GM19397 (cell line): ENCODE results near the gene DCTN5.

Experiments used
- ATAC-seq: cut with Tn5 transposase; IDR thresholded peaks from one replicate; pipeline ENCODE4 v1.9.1; 2021; ENCODE audit warnings: mild to moderate bottlenecking, moderate library complexity; ENCODE audit not compliant: unreplicated experiment

The DCTN5 gene

DNA sequence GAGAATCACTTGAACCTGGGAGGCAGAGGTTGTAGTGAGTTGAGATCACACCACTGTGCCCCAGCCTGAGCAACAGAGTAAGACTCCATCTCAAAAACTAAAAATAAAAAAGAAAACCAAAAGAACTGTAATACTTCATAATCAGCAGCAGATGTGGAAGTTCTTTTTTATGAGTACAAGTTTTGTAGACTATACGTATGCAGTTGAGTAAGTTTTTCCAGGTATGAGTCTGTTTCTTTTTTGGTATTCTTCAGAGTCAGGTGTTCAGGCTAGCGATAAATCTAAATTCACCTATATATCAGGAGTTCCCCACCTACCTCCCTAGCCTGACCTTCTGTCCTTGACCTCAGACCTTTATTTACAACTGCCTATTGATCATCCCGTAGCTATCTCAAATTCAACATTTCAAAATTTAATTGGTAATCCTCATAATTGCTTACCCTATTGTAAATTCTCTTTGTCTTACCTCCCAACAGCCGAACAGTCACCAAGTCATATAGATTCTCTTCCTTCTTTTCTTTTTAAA lies 10.7 kb downstream of the DCTN5 start:
- ATAC-seq = no peak

DNA sequence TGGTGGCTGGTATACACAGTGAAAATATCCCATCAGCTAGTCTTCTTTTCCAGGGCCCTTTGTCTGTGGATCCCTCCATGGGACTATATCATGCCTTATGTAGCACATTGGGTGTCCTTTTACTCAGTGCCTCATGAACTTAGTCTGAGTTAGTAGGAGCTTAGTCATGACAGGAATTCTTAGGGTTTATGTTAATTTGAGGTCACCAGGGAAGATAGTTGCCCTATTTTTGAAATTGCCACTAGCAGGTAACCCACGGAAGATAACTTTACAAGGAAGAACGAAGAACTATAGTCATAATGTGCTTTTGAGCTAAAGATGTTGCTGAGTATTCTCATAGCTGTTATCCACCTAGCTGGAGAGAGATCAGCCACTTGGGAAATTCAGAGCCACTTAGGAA lies 22.7 kb downstream of the DCTN5 start:
- no peak for ATAC-seq

DNA sequence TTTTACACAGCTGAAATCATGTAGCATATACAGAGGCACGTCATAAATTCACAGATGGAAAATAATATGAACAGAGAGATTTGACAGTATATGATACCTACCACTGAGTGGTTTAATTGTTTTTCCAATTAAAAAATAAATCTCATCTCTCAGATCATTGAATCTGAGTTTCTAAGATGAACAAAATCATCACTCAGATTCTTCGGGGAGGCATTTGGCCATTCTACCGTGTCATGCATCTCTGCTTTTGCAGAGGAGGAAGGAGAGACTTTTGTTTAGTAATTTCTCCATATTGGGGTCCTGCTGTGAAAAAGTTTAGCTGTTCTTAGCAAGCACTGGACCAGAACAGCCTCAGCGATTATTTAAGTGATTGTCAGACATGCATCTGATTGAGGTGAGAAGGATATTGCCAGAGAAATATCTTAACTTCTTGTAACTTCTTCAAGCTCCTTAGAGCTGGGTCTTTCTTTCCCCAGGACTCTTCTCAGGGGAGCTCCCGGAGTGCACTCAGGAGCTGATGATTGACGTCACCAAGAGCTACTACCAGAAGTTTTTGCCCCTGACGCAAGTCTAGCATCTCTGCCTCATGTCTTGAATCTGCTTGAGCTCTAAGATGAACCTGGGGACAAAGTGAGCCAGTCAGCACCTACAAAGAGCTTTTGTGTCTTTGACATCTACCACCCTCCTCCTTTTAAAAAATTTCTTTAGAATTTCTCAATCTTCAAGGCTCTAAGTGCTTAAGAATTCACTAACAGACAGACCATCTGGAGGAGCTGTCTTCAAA lies 25.5 kb downstream of the DCTN5 start:
- no peak for ATAC-seq

DNA sequence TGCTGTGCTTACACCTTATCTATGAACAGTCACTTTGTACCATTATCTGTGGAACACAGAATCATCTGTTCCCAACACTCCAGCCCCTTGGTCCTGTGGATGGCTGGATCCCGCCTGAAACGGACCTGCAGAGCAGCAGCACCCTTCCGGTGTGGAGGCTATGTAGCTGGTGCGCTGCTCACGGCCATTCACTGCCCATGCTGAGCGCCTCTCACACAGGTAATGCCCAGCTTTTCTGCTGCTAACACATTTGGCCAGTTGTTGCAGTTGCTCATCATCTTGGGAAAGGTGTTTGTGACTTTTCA lies 26.0 kb downstream of the DCTN5 start:
- no peak for ATAC-seq

DNA sequence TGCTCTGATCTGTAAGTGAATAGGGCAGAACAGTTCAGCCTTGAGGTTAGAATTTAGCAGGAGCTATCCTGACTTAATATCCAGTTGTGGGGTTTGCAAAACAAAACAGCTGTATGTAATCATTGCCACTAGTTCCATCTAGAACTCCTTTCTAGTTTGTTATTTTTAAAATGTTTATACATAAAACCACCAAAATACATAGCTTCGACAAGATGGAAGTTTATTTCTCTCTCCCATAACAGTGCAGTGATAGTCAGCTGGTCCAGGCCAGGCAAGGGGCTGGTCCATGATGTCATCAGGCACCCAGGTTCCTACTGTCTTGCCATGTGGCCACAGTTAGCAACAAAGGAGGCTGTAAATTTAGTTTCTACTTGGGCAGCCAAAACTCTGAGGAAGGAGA lies 27.0 kb downstream of the DCTN5 start:
- ATAC-seq = no peak

DNA sequence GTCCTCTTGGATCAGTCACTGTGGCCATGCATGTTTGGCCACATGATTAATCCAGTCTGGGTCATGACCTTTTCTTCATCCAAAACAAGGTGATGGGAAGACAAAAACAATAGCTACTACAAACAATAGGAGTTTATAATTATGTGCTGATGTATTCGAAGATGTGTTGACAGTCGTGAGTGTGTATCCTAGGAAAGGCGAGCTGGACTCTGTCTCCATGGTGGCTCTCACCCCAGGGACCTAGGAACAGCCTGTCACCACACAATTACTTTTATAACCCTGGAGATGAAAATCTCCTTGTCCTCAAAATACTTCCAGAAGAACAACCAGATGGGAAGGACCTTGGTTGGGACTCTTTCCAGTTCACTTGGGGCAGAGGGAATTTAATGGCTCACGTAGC lies 27.6 kb downstream of the DCTN5 start:
- ATAC-seq = no peak

DNA sequence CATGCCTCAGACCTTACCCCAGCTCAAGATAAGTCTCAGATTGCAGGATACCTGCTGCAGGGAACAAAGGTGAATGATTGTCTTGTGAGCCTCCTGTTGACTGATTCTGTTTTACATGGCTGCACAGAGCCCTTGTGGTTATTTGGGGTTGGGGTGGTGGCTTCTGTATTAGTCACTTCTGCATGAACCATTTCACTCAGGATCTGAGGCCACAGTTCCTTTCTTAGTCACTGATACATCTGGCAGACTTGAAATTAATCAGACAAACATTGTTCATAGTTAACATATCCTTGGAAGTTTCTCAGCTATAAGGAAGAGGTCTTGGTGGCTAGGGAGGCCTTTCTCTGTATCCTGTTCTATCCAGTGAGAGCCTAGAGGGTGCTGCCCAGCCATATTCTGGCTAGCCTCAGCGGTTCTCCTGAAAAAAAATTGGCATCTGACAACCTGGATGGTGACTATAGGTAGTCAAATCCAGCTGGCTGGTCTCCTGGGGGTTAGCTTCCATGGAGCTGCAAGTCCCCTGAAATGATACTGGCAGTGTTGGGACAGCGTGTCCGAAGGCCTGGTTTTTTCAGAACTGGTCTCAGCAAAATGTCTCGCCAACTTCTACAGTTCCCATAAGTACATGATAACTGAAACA lies 29.0 kb downstream of the DCTN5 start:
- ATAC-seq = peak; percentile 80

DNA sequence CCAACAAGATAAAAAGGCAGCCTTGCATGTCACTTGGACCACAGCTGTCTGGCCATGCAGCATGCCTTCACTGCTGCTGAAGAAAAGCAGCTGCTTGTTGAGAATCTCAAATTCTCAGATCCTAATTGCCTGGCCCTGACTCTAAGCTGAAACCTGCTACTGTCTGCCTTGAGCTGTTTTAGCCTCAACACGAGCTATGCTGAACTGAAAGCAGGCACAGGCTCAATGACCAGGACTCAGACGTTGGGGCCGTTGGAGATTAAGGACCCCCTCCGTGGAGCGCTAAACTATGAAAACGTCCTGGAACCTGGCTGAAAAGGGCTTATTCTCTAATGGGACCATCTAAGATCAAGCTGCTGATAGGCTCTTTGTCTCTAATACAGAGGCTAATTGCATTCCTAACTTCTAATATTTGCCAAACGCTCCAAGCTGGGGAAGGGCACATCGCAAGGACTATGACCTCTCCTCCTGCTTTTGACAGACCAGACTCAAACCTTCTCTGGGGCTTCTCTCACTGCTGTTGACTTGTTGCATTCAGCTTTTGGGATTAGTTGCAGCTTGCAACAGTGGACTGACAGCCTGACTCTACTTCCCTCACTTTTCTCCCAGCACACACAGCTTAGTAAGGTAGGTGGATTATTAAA lies 32.8 kb downstream of the DCTN5 start:
- no peak for ATAC-seq

DNA sequence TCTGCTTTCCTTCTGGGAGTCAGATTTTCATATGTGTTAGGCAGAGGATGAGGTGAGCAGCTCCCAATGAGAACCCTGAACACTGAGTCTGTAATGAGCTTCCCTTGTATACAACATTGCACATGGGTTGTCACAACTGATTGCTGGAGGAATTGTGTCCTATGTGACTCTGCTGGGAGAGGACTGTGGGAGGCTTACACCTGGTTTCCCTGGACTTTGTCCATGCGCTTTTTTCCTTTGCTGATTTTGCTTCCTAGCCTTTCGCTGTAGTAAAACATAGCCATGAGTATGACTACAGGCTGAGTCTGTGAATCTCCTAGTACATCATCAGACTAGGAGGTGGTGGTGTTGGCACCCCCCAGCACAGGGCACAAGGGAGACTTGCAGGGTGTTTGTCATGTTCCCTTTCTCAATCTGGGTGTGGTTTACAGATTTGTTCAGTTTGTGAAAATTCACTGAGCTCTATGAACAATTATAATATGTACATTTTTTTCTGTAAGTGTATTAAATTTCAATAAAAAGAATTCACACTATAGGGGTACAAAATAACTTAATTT lies 35.7 kb downstream of the DCTN5 start:
- no peak for ATAC-seq

DNA sequence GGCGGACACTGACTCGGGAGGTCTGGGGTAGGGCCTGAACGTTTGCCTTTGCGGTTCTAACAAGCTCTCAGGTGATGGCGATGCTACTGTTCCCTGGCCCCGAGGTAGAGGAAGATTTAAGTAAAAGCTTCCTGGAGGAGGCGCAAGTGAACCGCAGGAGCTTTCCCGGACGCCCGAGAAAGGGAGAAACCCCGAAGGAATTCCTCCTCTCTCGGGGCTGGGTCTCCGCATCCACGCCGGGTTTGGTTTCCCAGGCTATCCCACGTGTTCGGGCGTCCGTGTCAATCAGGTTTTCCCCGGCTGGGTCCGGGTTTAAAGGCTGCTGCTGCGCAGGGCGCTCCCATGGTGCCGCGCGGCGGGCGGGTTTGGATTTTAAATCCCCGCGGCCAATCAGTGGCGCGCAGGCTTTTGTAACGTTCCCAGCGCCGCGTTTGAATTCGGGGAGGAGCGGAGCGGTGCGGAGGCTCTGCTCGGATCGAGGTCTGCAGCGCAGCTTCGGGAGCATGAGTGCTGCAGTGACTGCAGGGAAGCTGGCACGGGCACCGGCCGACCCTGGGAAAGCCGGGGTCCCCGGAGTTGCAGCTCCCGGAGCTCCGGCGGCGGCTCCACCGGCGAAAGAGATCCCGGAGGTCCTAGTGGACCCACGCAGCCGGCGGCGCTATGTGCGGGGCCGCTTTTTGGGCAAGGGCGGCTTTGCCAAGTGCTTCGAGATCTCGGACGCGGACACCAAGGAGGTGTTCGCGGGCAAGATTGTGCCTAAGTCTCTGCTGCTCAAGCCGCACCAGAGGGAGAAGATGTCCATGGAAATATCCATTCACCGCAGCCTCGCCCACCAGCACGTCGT lies 37.4 kb downstream of the DCTN5 start, which contains the start of gene PLK1:
TSS of gene PLK1 (plus strand) at position 460 of the 844 bp plus-strand sequence. CDS start at position 504, 44 bp downstream.
- peak; percentile 82 for ATAC-seq

DNA sequence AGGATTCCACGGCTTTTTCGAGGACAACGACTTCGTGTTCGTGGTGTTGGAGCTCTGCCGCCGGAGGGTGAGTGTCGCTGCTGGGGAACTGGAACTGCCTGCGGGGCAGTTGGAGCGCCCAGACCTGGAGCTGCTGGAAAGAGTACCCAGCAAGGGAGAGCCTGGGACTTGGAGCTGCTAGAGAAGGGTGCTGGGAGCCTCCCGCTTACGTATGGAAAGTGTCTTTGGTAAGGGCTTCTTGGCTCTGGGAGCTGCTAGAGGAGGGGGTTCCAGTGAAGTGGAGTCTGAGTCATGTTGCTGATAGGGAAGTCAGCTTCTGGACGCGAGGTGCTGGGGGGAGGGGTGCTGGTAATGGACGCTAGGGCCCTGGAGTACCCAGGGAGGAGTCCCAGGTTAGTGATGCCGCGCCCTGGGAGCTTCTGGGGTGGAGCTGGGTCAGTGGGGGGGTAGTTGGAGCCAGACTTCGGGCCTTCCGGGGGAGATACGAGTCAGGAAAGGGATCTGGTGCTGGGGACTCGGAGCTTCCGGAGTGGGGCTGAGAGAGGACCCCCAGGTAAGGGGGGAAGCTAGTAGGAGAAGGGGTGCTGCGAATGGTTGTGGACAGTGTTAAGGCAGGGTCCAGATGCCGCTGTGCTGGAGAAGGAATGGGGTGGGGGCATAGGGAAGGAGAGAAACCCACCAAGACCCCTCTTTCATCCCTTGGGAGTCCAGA lies 38.2 kb downstream of the DCTN5 start:
- ATAC-seq = no peak

DNA sequence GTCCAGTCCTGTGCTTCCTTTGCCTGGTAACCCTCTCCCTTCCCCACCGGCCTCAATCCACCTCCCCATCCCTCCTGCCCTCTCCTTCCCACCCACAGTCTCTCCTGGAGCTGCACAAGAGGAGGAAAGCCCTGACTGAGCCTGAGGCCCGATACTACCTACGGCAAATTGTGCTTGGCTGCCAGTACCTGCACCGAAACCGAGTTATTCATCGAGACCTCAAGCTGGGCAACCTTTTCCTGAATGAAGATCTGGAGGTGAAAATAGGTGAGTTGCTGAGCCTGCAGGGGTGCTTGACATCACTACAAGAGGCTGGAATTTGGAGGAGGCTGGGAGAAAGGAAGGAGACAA lies 38.7 kb downstream of the DCTN5 start:
- ATAC-seq = no peak

DNA sequence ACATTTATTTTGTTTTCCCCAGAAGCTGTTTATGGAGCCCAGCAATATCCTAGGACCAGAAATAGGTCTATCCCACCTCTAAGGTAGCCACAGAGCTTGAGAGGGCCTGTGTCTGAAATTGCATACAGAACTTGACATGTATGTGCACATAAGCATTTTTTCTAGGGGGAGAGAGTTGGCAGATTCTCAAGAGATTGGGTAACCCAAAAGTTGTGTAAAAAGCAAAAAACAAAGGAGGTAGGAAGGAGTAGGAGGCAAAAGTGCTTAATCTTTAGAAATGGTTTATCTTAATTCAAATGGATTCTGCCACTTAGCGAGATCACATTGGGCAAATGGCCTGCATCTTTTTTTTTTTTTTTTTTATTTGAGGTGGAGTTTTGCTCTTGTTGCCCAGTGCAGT lies 40.9 kb downstream of the DCTN5 start:
- no peak for ATAC-seq

DNA sequence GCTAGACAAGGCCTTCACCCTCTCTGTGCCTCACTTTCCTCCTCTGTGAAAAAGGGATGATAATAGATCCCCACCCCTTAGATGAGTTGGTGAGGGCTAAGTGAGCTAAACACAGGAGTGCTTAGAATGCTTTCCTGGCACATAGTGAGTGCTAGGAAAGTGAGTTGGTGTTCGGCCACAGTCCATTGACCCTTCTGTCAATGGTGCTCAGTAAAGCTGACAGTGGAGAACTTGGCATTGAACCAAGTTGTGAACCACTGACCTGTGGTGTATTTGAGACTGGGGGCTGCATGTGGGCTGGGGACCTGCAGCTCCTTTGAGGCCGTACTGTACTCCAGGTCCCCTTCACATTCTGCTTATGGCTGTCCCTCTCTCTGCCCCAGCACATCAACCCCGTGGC lies 42.2 kb downstream of the DCTN5 start:
- ATAC-seq = no peak

DNA sequence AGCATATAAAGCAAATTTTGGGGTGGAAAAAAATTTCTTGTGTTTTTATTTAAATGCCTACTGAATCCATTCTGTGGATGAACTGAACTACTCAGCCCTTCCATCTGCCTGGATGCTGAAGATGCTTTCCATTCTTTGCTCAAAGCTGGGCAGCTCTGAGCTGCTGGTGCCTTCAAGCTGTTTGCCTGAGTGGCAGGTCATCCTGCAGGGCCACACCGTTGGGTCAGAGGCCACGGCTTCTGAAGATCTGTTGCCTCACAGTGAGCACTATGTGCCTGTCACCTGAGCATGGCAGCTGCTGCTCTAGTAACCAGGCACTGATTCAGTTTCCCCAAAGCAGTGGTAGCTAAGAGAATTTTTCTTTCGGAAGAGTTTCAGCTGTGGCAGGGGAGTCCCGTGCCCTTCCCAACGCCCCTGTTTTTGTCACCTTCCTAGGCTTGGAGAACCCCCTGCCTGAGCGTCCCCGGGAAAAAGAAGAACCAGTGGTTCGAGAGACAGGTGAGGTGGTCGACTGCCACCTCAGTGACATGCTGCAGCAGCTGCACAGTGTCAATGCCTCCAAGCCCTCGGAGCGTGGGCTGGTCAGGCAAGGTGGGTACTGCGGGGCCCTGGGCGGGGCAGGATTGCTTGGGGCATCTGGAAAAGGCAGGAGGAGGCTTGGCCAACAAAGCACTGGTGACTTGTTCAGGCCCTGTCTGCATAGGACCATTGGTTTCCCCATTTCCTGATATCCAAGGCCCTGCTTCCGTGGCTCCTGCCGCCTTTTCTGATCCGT lies 46.0 kb downstream of the DCTN5 start:
- ATAC-seq = no peak

DNA sequence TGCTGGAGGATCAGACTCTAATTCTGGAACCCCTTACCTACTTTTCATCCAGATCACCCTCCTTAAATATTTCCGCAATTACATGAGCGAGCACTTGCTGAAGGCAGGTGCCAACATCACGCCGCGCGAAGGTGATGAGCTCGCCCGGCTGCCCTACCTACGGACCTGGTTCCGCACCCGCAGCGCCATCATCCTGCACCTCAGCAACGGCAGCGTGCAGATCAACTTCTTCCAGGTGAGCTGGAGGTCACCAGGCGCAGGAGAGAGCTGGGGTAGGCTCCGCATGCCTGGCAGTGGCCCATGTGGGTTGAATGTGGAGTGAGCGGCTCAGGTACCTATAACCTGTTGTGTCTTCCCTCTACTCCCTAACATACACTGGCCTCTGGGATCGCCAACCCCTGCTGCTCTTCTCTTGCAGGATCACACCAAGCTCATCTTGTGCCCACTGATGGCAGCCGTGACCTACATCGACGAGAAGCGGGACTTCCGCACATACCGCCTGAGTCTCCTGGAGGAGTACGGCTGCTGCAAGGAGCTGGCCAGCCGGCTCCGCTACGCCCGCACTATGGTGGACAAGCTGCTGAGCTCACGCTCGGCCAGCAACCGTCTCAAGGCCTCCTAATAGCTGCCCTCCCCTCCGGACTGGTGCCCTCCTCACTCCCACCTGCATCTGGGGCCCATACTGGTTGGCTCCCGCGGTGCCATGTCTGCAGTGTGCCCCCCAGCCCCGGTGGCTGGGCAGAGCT lies 48.3 kb downstream of the DCTN5 start:
- ATAC-seq = no peak

DNA sequence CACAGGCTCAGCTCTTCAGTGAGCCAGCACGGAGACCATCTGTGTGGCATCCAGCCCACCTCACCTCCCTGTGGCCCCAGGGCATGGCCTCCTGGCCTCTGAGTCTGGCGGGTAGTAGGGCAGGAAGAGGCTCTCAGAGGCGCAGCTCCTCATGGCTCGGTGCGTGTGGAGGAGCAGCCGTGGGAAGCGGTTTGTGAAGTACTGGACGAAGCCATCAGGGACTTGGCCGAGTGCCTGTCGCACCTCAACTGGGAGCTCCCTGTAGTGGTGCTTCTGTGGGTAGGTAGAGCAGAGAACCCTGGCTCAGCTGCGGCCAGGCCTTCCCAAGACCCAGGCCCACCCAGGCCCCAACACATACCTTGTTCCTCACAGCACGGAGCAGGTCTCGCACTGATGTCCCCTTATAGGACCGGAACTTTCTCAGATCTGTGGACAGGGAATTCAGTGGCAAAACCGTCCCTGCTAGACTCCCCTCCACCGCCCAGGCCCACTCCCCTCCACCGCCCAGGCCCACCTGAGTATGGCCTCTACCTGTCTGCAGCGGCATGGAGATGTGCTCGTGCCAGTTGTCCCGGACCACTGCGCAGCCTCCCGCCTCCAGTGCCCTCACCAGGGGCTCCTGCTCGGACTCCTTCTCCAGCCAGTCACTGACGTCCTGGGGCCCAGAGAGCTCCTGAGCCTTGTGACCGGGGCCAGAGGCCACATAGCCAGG lies 49.7 kb downstream of the DCTN5 start:
- ATAC-seq = no peak

DNA sequence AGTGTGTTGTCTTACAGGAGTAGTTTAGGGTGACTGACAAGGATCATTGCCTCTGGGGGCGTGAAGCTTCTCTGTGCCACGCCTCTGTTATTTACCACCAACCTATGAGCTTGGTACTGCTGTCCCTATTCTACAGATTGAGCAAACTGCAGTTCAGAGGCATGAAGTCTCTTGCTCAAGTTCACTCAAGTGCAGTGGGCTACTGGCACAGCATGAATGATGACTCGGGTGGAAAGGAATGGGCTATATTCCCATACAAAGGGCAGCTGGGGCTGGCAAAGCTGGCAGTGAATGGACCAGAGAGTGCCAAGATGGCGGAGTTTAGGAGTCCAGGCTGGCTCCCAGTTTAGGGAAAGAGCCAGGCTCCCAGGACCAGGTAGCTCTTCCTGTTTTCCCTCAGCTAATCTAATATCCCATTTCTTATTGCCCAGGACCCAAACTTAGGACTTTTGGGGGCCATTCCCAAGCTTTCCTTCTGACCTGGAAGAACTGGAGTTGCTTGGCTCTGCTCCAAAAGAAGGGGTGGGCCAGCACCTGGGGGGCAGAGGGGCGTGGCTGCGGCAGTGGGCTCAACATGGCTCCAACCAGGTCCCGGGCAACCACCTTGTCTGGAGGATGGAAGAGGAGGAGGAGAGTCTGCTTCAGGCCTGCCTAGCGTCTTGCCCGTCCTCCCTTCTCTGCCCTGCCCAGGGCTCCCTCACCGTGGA lies 50.4 kb downstream of the DCTN5 start:
- ATAC-seq = no peak
